Choroid plexus epithelial cell (primary cell): ENCODE data around the gene HINT3.
A peak's percentile ranks its signal among the peaks of the same experiment; 100 is the strongest.
"Not testable (repeated sequence)": the region's sequence is repeated elsewhere in the genome, so short reads cannot be mapped to it uniquely, and the experiment has no call there.

ENCODE experiments used
- DNase-seq: peaks from one replicate; pipeline ENCODE4 v3.0.0-alpha.2; 2010; ENCODE audit warnings: low read depth
- H3K4me3 ChIP-seq: 2 replicates; pipeline ENCODE4 v1.5.1; 2011; ENCODE audit warnings: low read depth, mild to moderate bottlenecking, control low read depth, low read length, moderate library complexity
- CTCF ChIP-seq: conservative IDR thresholded peaks from 2 replicates; pipeline ENCODE4 v1.5.1; 2011; ENCODE audit warnings: low read depth, mild to moderate bottlenecking, control low read depth, inconsistent platforms, low read length, moderate library complexity

Gene HINT3

GRCh38 chr6:125956506-125957390 is at the start of gene HINT3:
TSS of gene HINT3 (plus strand) at chr6:125956770. CDS start at chr6:125956978, 208 bp downstream.
- H3K4me3 ChIP-seq: peak within 1 kb of the TSS; percentile 98
- peak; percentile 98 for DNase-seq
- TF ChIP-seq CTCF: peak; percentile 96

DNA sequence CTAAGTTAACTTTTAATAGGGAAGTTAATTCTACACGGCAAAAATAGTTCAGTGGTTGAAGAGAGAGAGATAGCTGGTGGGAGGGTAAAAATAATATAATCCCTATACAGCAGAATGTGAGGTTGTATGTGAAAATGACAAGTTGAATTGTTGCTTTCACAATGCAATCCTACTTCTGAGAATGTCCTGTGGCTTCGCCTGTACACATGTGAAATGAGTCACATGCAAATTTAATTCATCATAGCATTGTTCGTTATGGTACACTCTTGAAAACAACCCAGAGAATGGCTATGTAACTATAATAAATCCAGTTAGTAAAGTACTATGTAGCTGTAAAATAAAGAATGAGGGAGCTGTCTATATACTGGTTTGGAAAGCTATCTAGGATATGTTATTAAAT is 46.0 kb upstream of the HINT3 start:
- no peak for TF ChIP-seq CTCF
- no peak overlapping the region for H3K4me3 ChIP-seq
- peak; percentile 53 for DNase-seq

DNA sequence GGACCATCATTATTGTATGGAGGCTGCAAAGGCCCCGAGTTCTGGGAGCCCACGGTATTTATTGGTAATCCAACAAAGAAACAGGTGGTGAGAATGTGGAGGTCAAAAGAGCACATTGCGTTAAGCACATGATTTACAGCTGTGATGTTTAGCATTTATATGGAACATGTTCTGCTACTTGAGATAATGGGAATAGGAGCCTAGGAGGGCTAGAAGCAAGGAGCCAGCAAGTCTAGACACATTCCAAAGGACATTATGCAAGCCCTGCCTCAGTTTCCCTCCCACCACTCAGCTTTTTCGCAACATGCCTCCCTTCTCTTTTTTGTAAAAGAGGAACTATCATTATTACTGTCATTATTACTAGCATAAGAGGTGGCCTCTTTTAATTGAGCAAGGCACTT is 45.5 kb upstream of the HINT3 start:
- H3K4me3 ChIP-seq, DNase-seq: not testable (repeated sequence)

- DNase-seq, H3K4me3 ChIP-seq: not testable (repeated sequence)
Observed at GRCh38 chr6:125912430-125912829, 44.1 kb upstream of the HINT3 start.

DNA sequence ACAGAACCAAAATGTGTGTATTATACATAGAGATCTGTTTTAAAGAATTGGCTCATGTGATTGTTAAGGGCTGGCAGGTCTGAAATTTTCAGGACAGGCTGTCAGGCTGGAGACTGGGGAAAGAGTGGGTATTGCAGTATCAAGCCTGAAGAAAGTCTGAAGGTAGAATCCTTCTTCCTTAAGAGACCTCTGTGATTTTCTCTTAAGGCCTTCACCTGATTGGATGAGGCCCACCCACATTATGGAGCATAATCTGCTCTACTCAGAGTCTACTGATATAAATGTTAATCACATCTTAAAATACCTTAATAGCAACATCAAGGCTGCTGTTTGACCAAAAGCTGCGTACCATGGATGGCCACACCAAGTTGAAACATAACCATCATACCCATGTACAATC is 43.4 kb upstream of the HINT3 start:
- no peak overlapping the region for H3K4me3 ChIP-seq
- no peak for DNase-seq
- no peak for TF ChIP-seq CTCF

GRCh38 chr6:125913864-125914351 is 42.7 kb upstream of the HINT3 start:
- no peak overlapping the region for H3K4me3 ChIP-seq
- no peak for TF ChIP-seq CTCF
- DNase-seq: peak; percentile 92

GRCh38 chr6:125918230-125918629 is 38.3 kb upstream of the HINT3 start:
- DNase-seq: no peak
- TF ChIP-seq CTCF: no peak
- H3K4me3 ChIP-seq: no peak overlapping the region
